ENCODE results near the gene OR8B2.

DNA sequence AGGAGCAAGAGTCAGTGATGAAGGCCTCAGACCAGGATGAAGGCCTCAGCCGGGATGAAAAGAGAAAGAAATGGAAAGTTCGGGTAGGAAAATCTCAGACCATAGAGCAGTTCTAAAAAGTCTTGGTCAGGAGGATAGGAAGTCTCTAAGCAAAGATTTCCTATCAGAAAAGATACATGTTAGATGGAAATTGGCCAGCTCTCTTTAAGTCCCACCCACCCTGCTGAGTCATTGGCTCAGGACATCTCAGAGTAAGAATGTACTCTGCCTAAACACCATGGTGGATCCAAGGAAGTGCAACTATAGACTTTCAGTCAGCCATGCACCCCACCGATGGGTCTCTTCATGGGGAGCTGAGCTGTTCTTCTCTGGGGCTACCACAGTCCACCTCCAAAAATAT, 10.1 kb upstream of the OR8B2 start:
- TF ChIP-seq, protein P1, sequence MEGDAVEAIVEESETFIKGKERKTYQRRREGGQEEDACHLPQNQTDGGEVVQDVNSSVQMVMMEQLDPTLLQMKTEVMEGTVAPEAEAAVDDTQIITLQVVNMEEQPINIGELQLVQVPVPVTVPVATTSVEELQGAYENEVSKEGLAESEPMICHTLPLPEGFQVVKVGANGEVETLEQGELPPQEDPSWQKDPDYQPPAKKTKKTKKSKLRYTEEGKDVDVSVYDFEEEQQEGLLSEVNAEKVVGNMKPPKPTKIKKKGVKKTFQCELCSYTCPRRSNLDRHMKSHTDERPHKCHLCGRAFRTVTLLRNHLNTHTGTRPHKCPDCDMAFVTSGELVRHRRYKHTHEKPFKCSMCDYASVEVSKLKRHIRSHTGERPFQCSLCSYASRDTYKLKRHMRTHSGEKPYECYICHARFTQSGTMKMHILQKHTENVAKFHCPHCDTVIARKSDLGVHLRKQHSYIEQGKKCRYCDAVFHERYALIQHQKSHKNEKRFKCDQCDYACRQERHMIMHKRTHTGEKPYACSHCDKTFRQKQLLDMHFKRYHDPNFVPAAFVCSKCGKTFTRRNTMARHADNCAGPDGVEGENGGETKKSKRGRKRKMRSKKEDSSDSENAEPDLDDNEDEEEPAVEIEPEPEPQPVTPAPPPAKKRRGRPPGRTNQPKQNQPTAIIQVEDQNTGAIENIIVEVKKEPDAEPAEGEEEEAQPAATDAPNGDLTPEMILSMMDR (IDR thresholded peaks at IDR 0.05; ENCODE audit: low read depth, low read length): no peak
- no peak for TF ChIP-seq EZH2phosphoT487 (IDR thresholded peaks at IDR 0.05; ENCODE audit: low read depth)

Data from OCI-LY3 (cell line).